Fibroblast of the aortic adventitia (primary cell): ENCODE measurements around the gene BASP1. TPM values are rescaled to one million over a fixed set of nuclear protein-coding genes. Genes with fewer than 3 reads are reported as not detected.
A peak's percentile ranks its signal among the peaks of the same experiment; 100 is the strongest.

ENCODE experiments used
- DNase-seq: peaks from one replicate; pipeline ENCODE4 v3.0.0-alpha.2; 2010; ENCODE audit warnings: low read depth
- H3K4me3 ChIP-seq: 2 replicates; pipeline ENCODE4 v1.5.1; 2011; ENCODE audit warnings: low read depth, mild to moderate bottlenecking, control low read depth, low read length, moderate library complexity
- CTCF ChIP-seq: IDR thresholded peaks from 2 replicates; pipeline ENCODE4 v1.5.1; 2011; ENCODE audit warnings: mild to moderate bottlenecking, low read length, control low read depth, inconsistent platforms; ENCODE audit not compliant: insufficient read depth
- total RNA-seq: library from RNA; depleted of rRNA; stranded (reverse); fragments of >200 nt; gene quantifications from 2 replicates; pipeline ENCODE4 v1.2.3, GENCODE V29; 2012; ENCODE audit warnings: low replicate concordance

The BASP1 gene
- 18.5 and 50.7 TPM in 2 replicates for total RNA-seq

- peak within 1 kb of the TSS; percentile 97 for H3K4me3 ChIP-seq
- DNase-seq: peak; percentile 71
- no peak for TF ChIP-seq CTCF
These were observed at the start of gene BASP1 for GRCh38 chr5:17217493-17218352. Gene BASP1 (plus strand): TSS chr5:17217631. CDS start chr5:17275217, 57,586 bp downstream.

GRCh38 chr5:17169507-17169906, 47.9 kb upstream of the BASP1 start:
- no peak for TF ChIP-seq CTCF
- peak; percentile 91 for DNase-seq
- no peak overlapping the region for H3K4me3 ChIP-seq

- DNase-seq: no peak
- H3K4me3 ChIP-seq: no peak overlapping the region
- no peak for TF ChIP-seq CTCF
These were observed 44.6 kb upstream of the BASP1 start for GRCh38 chr5:17172791-17173190.

GRCh38 chr5:17174965-17175364, 42.5 kb upstream of the BASP1 start:
- TF ChIP-seq CTCF: no peak
- no peak overlapping the region for H3K4me3 ChIP-seq
- no peak for DNase-seq

GRCh38 chr5:17177501-17178372, 39.7 kb upstream of the BASP1 start:
- TF ChIP-seq CTCF: no peak
- peak; percentile 47 for DNase-seq
- H3K4me3 ChIP-seq: no peak overlapping the region

- H3K4me3 ChIP-seq: no peak overlapping the region
- peak; percentile 71 for DNase-seq
- no peak for TF ChIP-seq CTCF
These were observed 39.1 kb upstream of the BASP1 start for GRCh38 chr5:17178373-17178675.
